ENCODE data around the gene ANO3. TPM values are rescaled to one million over a fixed set of nuclear protein-coding genes. Genes with fewer than 3 reads are reported as not detected.

The ANO3 gene
- total and polyA plus RNA-seq, 2 experiments from 2014 or later = not detected

DNA sequence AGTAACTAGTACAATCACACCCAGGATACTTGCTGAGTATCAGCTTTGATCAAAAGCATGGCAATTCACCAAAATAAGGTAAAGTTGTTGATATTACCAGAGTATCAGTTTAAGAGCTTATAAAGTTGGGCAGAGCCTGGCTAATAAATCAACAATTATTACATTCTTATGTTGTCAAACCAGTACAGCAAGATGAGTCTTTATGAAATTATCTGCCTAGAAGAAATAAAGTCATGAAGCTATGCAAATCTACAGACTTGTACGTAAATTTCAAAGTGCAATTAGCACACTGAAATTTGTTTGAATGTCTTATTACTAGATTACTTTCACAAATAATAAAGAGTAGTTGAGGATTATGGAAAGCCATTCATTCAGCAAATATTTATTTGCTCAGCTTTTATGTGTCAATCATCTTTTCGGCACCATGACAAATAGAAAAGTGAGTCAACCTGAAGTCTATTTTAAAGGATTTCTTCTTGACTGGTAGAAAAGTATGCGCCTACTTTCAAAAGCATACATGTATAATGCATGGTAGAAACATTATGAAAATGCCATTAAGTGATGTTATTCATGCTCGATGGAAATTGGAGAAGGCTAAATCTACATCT, 5.0 kb upstream of the ANO3 start (continued):
- TF ChIP-seq, protein P1, sequence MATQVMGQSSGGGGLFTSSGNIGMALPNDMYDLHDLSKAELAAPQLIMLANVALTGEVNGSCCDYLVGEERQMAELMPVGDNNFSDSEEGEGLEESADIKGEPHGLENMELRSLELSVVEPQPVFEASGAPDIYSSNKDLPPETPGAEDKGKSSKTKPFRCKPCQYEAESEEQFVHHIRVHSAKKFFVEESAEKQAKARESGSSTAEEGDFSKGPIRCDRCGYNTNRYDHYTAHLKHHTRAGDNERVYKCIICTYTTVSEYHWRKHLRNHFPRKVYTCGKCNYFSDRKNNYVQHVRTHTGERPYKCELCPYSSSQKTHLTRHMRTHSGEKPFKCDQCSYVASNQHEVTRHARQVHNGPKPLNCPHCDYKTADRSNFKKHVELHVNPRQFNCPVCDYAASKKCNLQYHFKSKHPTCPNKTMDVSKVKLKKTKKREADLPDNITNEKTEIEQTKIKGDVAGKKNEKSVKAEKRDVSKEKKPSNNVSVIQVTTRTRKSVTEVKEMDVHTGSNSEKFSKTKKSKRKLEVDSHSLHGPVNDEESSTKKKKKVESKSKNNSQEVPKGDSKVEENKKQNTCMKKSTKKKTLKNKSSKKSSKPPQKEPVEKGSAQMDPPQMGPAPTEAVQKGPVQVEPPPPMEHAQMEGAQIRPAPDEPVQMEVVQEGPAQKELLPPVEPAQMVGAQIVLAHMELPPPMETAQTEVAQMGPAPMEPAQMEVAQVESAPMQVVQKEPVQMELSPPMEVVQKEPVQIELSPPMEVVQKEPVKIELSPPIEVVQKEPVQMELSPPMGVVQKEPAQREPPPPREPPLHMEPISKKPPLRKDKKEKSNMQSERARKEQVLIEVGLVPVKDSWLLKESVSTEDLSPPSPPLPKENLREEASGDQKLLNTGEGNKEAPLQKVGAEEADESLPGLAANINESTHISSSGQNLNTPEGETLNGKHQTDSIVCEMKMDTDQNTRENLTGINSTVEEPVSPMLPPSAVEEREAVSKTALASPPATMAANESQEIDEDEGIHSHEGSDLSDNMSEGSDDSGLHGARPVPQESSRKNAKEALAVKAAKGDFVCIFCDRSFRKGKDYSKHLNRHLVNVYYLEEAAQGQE (IDR thresholded peaks at IDR 0.05; ENCODE audit: unreplicated experiment) = no peak
- TF ChIP-seq POLR2AphosphoS5 (IDR thresholded peaks at IDR 0.05; ENCODE audit: low read depth) = no peak
- no peak for TF ChIP-seq EZH2 (IDR thresholded peaks at IDR 0.05; ENCODE audit: low read depth, unreplicated experiment)
- TF ChIP-seq NANOG (IDR thresholded peaks at IDR 0.05; ENCODE audit: borderline replicate concordance) = no peak
- TF ChIP-seq, protein P2, sequence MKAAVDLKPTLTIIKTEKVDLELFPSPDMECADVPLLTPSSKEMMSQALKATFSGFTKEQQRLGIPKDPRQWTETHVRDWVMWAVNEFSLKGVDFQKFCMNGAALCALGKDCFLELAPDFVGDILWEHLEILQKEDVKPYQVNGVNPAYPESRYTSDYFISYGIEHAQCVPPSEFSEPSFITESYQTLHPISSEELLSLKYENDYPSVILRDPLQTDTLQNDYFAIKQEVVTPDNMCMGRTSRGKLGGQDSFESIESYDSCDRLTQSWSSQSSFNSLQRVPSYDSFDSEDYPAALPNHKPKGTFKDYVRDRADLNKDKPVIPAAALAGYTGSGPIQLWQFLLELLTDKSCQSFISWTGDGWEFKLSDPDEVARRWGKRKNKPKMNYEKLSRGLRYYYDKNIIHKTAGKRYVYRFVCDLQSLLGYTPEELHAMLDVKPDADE (IDR thresholded peaks at IDR 0.05) = no peak
- TF ChIP-seq, protein P3, sequence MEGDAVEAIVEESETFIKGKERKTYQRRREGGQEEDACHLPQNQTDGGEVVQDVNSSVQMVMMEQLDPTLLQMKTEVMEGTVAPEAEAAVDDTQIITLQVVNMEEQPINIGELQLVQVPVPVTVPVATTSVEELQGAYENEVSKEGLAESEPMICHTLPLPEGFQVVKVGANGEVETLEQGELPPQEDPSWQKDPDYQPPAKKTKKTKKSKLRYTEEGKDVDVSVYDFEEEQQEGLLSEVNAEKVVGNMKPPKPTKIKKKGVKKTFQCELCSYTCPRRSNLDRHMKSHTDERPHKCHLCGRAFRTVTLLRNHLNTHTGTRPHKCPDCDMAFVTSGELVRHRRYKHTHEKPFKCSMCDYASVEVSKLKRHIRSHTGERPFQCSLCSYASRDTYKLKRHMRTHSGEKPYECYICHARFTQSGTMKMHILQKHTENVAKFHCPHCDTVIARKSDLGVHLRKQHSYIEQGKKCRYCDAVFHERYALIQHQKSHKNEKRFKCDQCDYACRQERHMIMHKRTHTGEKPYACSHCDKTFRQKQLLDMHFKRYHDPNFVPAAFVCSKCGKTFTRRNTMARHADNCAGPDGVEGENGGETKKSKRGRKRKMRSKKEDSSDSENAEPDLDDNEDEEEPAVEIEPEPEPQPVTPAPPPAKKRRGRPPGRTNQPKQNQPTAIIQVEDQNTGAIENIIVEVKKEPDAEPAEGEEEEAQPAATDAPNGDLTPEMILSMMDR (conservative IDR thresholded peaks at IDR 0.05; ENCODE audit: low read depth in 2 of 2) = no peak
- no peak for TF ChIP-seq ZNF331 (CRISPR knock-in tag; IDR thresholded peaks at IDR 0.05; ENCODE audit: low read depth)
- no peak for TF ChIP-seq CREB1 (CRISPR knock-in tag; IDR thresholded peaks at IDR 0.05; ENCODE audit: low read depth)
- no peak for TF ChIP-seq EZH2phosphoT487 (IDR thresholded peaks at IDR 0.05; ENCODE audit: unreplicated experiment)
- no peak for TF ChIP-seq STAT1 (IDR thresholded peaks at IDR 0.05; ENCODE audit: unreplicated experiment)

DNA sequence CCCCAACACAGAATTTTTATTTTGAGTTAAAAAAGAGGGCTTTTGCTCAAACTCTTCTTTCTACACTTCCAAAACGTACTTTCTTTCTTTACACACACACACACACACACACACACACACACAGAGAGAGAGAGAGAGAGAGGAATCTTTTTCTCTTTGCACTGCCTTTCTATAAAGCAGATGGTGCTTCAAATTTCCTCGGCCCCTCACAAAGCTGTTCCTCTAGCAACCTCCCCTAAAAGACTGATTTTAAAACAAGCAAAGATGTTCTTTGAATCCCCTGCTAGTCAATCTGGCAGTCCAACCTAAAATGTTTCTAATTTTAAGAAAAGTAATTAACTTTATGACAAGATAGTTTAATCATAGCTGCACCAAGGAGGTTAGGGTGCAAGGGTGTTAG, 2.7 kb upstream of the ANO3 start:
- H3K4me2 ChIP-seq = no peak overlapping the region
- DNase-seq (ENCODE audit: low spot score) = no peak
- TF ChIP-seq, protein P4, sequence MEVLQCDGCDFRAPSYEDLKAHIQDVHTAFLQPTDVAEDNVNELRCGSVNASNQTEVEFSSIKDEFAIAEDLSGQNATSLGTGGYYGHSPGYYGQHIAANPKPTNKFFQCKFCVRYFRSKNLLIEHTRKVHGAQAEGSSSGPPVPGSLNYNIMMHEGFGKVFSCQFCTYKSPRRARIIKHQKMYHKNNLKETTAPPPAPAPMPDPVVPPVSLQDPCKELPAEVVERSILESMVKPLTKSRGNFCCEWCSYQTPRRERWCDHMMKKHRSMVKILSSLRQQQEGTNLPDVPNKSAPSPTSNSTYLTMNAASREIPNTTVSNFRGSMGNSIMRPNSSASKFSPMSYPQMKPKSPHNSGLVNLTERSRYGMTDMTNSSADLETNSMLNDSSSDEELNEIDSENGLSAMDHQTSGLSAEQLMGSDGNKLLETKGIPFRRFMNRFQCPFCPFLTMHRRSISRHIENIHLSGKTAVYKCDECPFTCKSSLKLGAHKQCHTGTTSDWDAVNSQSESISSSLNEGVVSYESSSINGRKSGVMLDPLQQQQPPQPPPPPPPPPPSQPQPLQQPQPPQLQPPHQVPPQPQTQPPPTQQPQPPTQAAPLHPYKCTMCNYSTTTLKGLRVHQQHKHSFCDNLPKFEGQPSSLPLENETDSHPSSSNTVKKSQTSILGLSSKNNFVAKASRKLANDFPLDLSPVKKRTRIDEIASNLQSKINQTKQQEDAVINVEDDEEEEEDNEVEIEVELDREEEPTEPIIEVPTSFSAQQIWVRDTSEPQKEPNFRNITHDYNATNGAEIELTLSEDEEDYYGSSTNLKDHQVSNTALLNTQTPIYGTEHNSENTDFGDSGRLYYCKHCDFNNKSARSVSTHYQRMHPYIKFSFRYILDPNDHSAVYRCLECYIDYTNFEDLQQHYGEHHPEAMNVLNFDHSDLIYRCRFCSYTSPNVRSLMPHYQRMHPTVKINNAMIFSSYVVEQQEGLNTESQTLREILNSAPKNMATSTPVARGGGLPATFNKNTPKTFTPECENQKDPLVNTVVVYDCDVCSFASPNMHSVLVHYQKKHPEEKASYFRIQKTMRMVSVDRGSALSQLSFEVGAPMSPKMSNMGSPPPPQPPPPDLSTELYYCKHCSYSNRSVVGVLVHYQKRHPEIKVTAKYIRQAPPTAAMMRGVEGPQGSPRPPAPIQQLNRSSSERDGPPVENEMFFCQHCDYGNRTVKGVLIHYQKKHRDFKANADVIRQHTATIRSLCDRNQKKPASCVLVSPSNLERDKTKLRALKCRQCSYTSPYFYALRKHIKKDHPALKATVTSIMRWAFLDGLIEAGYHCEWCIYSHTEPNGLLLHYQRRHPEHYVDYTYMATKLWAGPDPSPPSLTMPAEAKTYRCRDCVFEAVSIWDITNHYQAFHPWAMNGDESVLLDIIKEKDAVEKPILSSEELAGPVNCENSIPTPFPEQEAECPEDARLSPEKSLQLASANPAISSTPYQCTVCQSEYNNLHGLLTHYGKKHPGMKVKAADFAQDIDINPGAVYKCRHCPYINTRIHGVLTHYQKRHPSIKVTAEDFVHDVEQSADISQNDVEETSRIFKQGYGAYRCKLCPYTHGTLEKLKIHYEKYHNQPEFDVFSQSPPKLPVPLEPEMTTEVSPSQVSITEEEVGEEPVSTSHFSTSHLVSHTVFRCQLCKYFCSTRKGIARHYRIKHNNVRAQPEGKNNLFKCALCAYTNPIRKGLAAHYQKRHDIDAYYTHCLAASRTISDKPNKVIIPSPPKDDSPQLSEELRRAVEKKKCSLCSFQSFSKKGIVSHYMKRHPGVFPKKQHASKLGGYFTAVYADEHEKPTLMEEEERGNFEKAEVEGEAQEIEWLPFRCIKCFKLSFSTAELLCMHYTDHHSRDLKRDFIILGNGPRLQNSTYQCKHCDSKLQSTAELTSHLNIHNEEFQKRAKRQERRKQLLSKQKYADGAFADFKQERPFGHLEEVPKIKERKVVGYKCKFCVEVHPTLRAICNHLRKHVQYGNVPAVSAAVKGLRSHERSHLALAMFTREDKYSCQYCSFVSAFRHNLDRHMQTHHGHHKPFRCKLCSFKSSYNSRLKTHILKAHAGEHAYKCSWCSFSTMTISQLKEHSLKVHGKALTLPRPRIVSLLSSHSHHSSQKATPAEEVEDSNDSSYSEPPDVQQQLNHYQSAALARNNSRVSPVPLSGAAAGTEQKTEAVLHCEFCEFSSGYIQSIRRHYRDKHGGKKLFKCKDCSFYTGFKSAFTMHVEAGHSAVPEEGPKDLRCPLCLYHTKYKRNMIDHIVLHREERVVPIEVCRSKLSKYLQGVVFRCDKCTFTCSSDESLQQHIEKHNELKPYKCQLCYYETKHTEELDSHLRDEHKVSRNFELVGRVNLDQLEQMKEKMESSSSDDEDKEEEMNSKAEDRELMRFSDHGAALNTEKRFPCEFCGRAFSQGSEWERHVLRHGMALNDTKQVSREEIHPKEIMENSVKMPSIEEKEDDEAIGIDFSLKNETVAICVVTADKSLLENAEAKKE (CRISPR knock-in tag; IDR thresholded peaks at IDR 0.05) = no peak

More for the DNA sequence above, 2.7 kb upstream of the ANO3 start:
- Histone ChIP-seq H3K79me2 (replicated peaks; ENCODE audit: insufficient read depth) (no peaks in the 10 kb centered on the region), H3K4me1 (ENCODE audit: insufficient read depth) (peaks cover 27% of the 10 kb centered on the region), H3K27me3 (ENCODE audit: insufficient read depth) (no peaks in the 10 kb centered on the region), H3F3A (replicated peaks; ENCODE audit: low read depth) (no peaks in the 10 kb centered on the region), H4K20me1 (replicated peaks; ENCODE audit: insufficient read depth) (no peaks in the 10 kb centered on the region), H3K36me3 (ENCODE audit: insufficient read depth) (no peaks in the 10 kb centered on the region), H3K27ac (ENCODE audit: low read depth) (no peak overlapping the region), H3K4me3 (no peak overlapping the region), H2AFZ (peak overlapping the region; percentile 25; the same call in 1 of the 2 replicates), H3K9me2 (ENCODE audit: insufficient read depth) (no peaks in the 10 kb centered on the region)
- Mint-ChIP-seq H3K27ac (no peak overlapping the region), H3K36me3 (ENCODE audit: low read depth) (no peaks in the 10 kb centered on the region), H3K4me3 (no peak overlapping the region), H3K27me3 (ENCODE audit: insufficient read depth, low read depth, poor library complexity) (peaks cover 7% of the 10 kb centered on the region), H3K9me3 (no peaks in the 10 kb centered on the region), H3K4me1 (peaks cover 48% of the 10 kb centered on the region)
- ATAC-seq = no peak

Measured in GM23338 (cell line).